ENCODE measurements around the gene ATRN.

ATRN gene

GRCh38 chr20:3696745-3697587 lies 226.1 kb downstream of the ATRN start:
- no peak for DNase-seq (ENCODE audit: low read depth)

- peak; percentile 19 for DNase-seq (ENCODE audit: low read depth)
Measured at GRCh38 chr20:3697588-3698305, 226.9 kb downstream of the ATRN start.

DNA sequence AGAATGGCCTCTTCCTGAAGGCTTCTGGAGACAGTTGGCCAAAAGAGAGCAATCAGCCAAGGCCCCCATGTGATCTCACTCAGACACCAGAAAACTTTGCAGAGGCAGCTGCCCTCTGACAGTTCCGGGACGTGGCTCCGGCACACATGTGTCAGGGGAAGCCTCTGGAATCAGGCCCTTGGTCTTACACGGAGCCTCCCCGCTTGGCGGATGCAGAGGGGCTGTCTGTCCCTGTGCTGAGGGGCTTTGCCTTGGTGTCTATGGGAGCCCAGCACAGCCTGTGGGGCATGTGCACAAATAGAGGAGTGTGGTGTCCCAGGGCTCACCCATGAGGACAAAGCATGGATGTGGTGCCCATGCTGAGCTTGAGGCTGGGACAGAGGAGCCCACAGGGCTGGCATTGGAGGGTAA lies 227.8 kb downstream of the ATRN start:
- DNase-seq (ENCODE audit: low read depth): no peak

- no peak for DNase-seq (ENCODE audit: low read depth)
Measured at GRCh38 chr20:3699037-3699436, 228.2 kb downstream of the ATRN start.

Data from ELR (cell line).